G401.6 (cell line): ENCODE data around the gene TMEM151B.

ENCODE experiments used
- FAIRE-seq: peaks from 2 replicates; lab custom pipeline; 2012; peaks lifted over from hg19 to GRCh38; lab: Jason Lieb, UNC

Gene TMEM151B

GRCh38 chr6:44264154-44265006, 5.9 kb upstream of the TMEM151B start:
- FAIRE-seq = no peak

- no peak for FAIRE-seq
These were observed 5.1 kb upstream of the TMEM151B start, which contains the start of gene NFKBIE for GRCh38 chr6:44265007-44265721. Gene NFKBIE (minus strand): TSS chr6:44265551. CDS start chr6:44265346, 205 bp downstream.

GRCh38 chr6:44265722-44266233, 4.5 kb upstream of the TMEM151B start:
- no peak for FAIRE-seq

GRCh38 chr6:44266347-44266746, 3.9 kb upstream of the TMEM151B start:
- no peak for FAIRE-seq

GRCh38 chr6:44267252-44267651, 3.0 kb upstream of the TMEM151B start:
- no peak for FAIRE-seq

- FAIRE-seq = peak; percentile 79
These were observed 2.1 kb upstream of the TMEM151B start for GRCh38 chr6:44268095-44268628.

GRCh38 chr6:44269178-44269920, 901 bp upstream of the TMEM151B start:
- FAIRE-seq = peak; percentile 13

GRCh38 chr6:44270526-44271405, 516 bp downstream of the TMEM151B start:
- no peak for FAIRE-seq

GRCh38 chr6:44271406-44271723, 1.1 kb downstream of the TMEM151B start:
- no peak for FAIRE-seq

- FAIRE-seq = no peak
These were observed 1.7 kb downstream of the TMEM151B start for GRCh38 chr6:44271914-44272313.

- no peak for FAIRE-seq
These were observed 2.3 kb downstream of the TMEM151B start for GRCh38 chr6:44272529-44272928.

- no peak for FAIRE-seq
These were observed 2.8 kb downstream of the TMEM151B start for GRCh38 chr6:44272999-44273566.

GRCh38 chr6:44273617-44274016, 3.4 kb downstream of the TMEM151B start:
- FAIRE-seq = no peak

- no peak for FAIRE-seq
These were observed 5.1 kb downstream of the TMEM151B start for GRCh38 chr6:44275271-44275748.

- FAIRE-seq = no peak
These were observed 5.7 kb downstream of the TMEM151B start for GRCh38 chr6:44275749-44276648.

GRCh38 chr6:44276667-44277640, 6.7 kb downstream of the TMEM151B start:
- FAIRE-seq = no peak

- FAIRE-seq = no peak
These were observed 7.5 kb downstream of the TMEM151B start for GRCh38 chr6:44277763-44278162.

- no peak for FAIRE-seq
These were observed 8.1 kb downstream of the TMEM151B start for GRCh38 chr6:44278315-44278714.
